GM12878 (cell line): ENCODE data around the gene DCPS. TPM values are rescaled to one million over a fixed set of nuclear protein-coding genes. Genes with fewer than 3 reads are reported as not detected.

Experiments
- ATAC-seq: fragments of 200-7000 bp; cut with Tn5 transposase; 3 replicates; pipeline ENCODE4 v1.9.1; 2020; ENCODE audit warnings: mild to moderate bottlenecking, moderate library complexity
- BruUV-seq: library from RNA; stranded (reverse); fragments of 400-500 nt; replicated peaks from 2 replicates; lab custom pipeline; 2021; lab: Mats Ljungman, UMichigan
- CTCF ChIA-PET: fragments of 300-600 bp; sonication (Branson Sonifier 250); formaldehyde crosslinking; extraction: SDS; loops from one replicate; lab custom pipeline; 2021; ENCODE audit warnings: inconsistent platforms; lab: Yijun Ruan, JAX
- POLR2A ChIA-PET: fragments of 350-600 bp; formaldehyde crosslinking; extraction: SDS; loops from one replicate; lab custom pipeline; 2021; ENCODE audit warnings: inconsistent platforms; lab: Charles Lee
- RAD21 ChIA-PET: fragments of 300-600 bp; sonication (Branson Sonifier 250); formaldehyde crosslinking; loops from one replicate; lab custom pipeline; 2023; ENCODE audit warnings: antibody characterized with exemption; ENCODE audit not compliant: unreplicated experiment; lab: Charles Lee
- SMC1A ChIA-PET: fragments of 300-600 bp; sonication (Branson Sonifier 250); formaldehyde crosslinking; loops from one replicate; lab custom pipeline; 2023; ENCODE audit not compliant: unreplicated experiment, uncharacterized antibody; lab: Charles Lee
- DNase-seq: peaks from one replicate; pipeline ENCODE4 v3.0.0-alpha.2; 2011; ENCODE audit warnings: low read depth, low spot score
- FAIRE-seq: peaks from 3 replicates; lab custom pipeline; 2011; peaks lifted over from hg19 to GRCh38; lab: Jason Lieb, UNC
- H2AFZ ChIP-seq: 2 replicates; pipeline ENCODE4 v1.6.0; 2011; ENCODE audit warnings: low read depth, low read length, control low read depth; ENCODE audit not compliant: control insufficient read depth
- H3K27ac ChIP-seq: 2 replicates; pipeline ENCODE4 v1.5.1; 2011; ENCODE audit warnings: control low read depth; ENCODE audit not compliant: control insufficient read depth, insufficient read depth
- H3K27me3 ChIP-seq, 2 experiments: replicated peaks in 1 of 2; 2 replicates each; pipeline versions ENCODE4 v1.6.0 to v1.6.1; 2011; ENCODE audit warnings: low read length in 1 of 2; ENCODE audit not compliant: control insufficient read depth in 2 of 2, insufficient read depth in 2 of 2
- H3K36me3 ChIP-seq, 2 experiments: 2 replicates each; pipeline ENCODE4 v1.5.1; 2011; ENCODE audit warnings: low read length in 1 of 2; ENCODE audit not compliant: control insufficient read depth in 2 of 2, insufficient read depth in 2 of 2
- H3K4me1 ChIP-seq: 2 replicates; pipeline ENCODE4 v1.6.1; 2011; ENCODE audit warnings: mild to moderate bottlenecking, low read length, moderate library complexity, mixed read lengths; ENCODE audit not compliant: control insufficient read depth, insufficient read depth
- H3K4me2 ChIP-seq: 2 replicates; pipeline ENCODE4 v1.6.0; 2011; ENCODE audit warnings: control low read depth; ENCODE audit not compliant: control insufficient read depth, insufficient read depth
- H3K4me3 ChIP-seq: fragments of 200-600 bp; sonication (generic); 2 replicates; pipeline ENCODE4 v1.5.1; 2016
- H3K79me2 ChIP-seq: 2 replicates; pipeline ENCODE4 v1.6.0; 2011; ENCODE audit warnings: low read length; ENCODE audit not compliant: control insufficient read depth, insufficient read depth
- H3K9ac ChIP-seq: 2 replicates; pipeline ENCODE4 v1.8.0; 2011; ENCODE audit warnings: low read length, control low read depth, mixed read lengths; ENCODE audit not compliant: control insufficient read depth, insufficient read depth
- H3K9me3 ChIP-seq: replicated peaks from 3 replicates; pipeline ENCODE4 v1.5.1; 2011; ENCODE audit warnings: mild to moderate bottlenecking, low read length; ENCODE audit not compliant: control insufficient read depth, insufficient read depth
- H4K20me1 ChIP-seq: 2 replicates; pipeline ENCODE4 v1.6.0; 2011; ENCODE audit not compliant: control insufficient read depth, insufficient read depth
- DPF2 ChIP-seq: fragments of 450-650 bp; IDR thresholded peaks from 2 replicates; pipeline ENCODE4 v1.6.1; 2017; ENCODE audit warnings: mild to moderate bottlenecking
- IRF5 ChIP-seq: fragments of 450-650 bp; IDR thresholded peaks from 2 replicates; pipeline ENCODE4 v1.6.1; 2017; ENCODE audit warnings: borderline replicate concordance
- MYC ChIP-seq: IDR thresholded peaks from 2 replicates; pipeline ENCODE4 v1.6.1; 2011; ENCODE audit warnings: mild to moderate bottlenecking, low read length, moderate library complexity, inconsistent platforms; ENCODE audit not compliant: insufficient read depth, insufficient replicate concordance, insufficient read length, severe bottlenecking
- SMARCA5 ChIP-seq: fragments of 450-650 bp; IDR thresholded peaks from 2 replicates; pipeline ENCODE4 v1.6.1; 2017; ENCODE audit warnings: mild to moderate bottlenecking
- SREBF2 ChIP-seq: IDR thresholded peaks from 2 replicates; pipeline ENCODE4 v1.6.1; 2012; ENCODE audit warnings: mild to moderate bottlenecking, low read length
- TAF1 ChIP-seq: IDR thresholded peaks from 2 replicates; pipeline ENCODE4 v1.6.1; 2011; ENCODE audit warnings: mild to moderate bottlenecking, low read depth, low read length, borderline replicate concordance
- WGBS: methylation state at CpG from one replicate; pipeline ENCODE4 v1.1.6; 2016; ENCODE audit warnings: low lambda C conversion rate; ENCODE audit not compliant: insufficient replicate concordance, insufficient coverage; ENCODE audit errors: missing lambda C conversion rate; 5-methylcytosine and 5-hydroxymethylcytosine counted together
- in situ Hi-C: fragments of 300-500 bp; cut with MboI; formaldehyde crosslinking; loops from 9 replicates; pipeline ENCODE4 v1.14.3; 2018; ENCODE audit warnings: mixed read lengths
- intact Hi-C: fragments of 100-400 bp; cut with micrococcal nuclease; formaldehyde crosslinking; loops from one replicate; pipeline ENCODE4 v1.14.2; 2022; ENCODE audit not compliant: unreplicated experiment
- polyA plus RNA-seq, 11 experiments: library from polyadenylated mRNA; depleted of rRNA in 4 of 11; unstranded in 6 of 11; stranded (reverse) in 5 of 11; fragments of >200 nt; fragmentation: Nextera tagmentation in 4 of 11; fragmentation: Illumina TruSeq in 1 of 11; extraction: Ambion mirVana in 4 of 11; extraction: Trizol in 1 of 11; gene quantifications; 1 replicate in 1 of 11; 2 replicates in 10 of 11; pipeline versions ENCODE4 v1.2.1 to v1.2.3, GENCODE V29; 2011 to 2016; ENCODE audit warnings: inconsistent platforms in 2 of 11, missing spikeins in 2 of 11, low read depth in 1 of 11
- total RNA-seq, 4 experiments: library from RNA; depleted of rRNA in 3 of 4; stranded (reverse); fragments of >200 nt in 3 of 4; fragmentation: Illumina TruSeq in 1 of 4; extraction: Trizol in 1 of 4; gene quantifications; 2 replicates each; pipeline versions ENCODE4 v1.2.1 to v1.2.3, GENCODE V29; 2013 to 2021

Gene DCPS
- total and polyA plus RNA-seq, 10 of the 15 experiments (the other 5 are each of a cell fraction or from before 2014, with no cell fraction given) = 23.5 to 101 (median 67.4) TPM

- no peak for TF ChIP-seq SREBF2
- TF ChIP-seq SMARCA5 = no peak
- no peak for TF ChIP-seq MYC
Measured at GRCh38 chr11:126277780-126278179, 26.1 kb upstream of the DCPS start (continued).

- RAD21 ChIA-PET = no interaction called here
- Histone ChIP-seq H3K79me2 (peaks cover 6% of the 10 kb centered on the region), H2AFZ (no peak overlapping the region), H3K4me3 (no peak overlapping the region), H4K20me1 (no peaks in the 10 kb centered on the region), H3K27ac (no peak overlapping the region), H3K27me3 (no peaks in the 10 kb centered on the region), H3K4me2 (no peak overlapping the region), H3K36me3 (peaks cover 7 to 10% of the 10 kb centered on the region in 2 experiments), H3K9ac (no peak overlapping the region), H3K9me3 (no peaks in the 10 kb centered on the region), H3K4me1 (peaks cover 16% of the 10 kb centered on the region)
- FAIRE-seq (no peak), DNase-seq (no peak), ATAC-seq (no peak)
- BruUV-seq = no TSS peak
- TF ChIP-seq IRF5 = no peak
- TF ChIP-seq TAF1 = no peak
- TF ChIP-seq DPF2 = no peak
- SMC1A ChIA-PET = no interaction called here
- in situ Hi-C loops = no loop called here
- CTCF ChIA-PET = no interaction called here
- intact Hi-C loops = no loop called here
- POLR2A ChIA-PET = no interaction called here
- WGBS = 79% methylated on average over 8 of the region's 8 CpGs
Measured at GRCh38 chr11:126279191-126279590, 24.7 kb upstream of the DCPS start.
